Cardiac muscle cell (in vitro differentiated cells and primary cell): ENCODE measurements around the gene EPN2. TPM values are rescaled to one million over a fixed set of nuclear protein-coding genes. Genes with fewer than 3 reads are reported as not detected.

Experiments used
- DNase-seq, 2 donors: peaks; one replicate each; pipeline versions ENCODE4 v3.0.0 to v3.0.0-alpha.2; 2010 to 2017; ENCODE audit warnings: low read depth in 1 of 2, low spot score in 1 of 2
- H3K27ac ChIP-seq: fragments of 200-600 bp; sonication (generic); 2 replicates; pipeline ENCODE4 v1.5.1; 2016
- H3K27me3 ChIP-seq: fragments of 200-600 bp; sonication (generic); 2 replicates; pipeline ENCODE4 v1.6.0; 2016; ENCODE audit warnings: control low read depth
- H3K36me3 ChIP-seq: fragments of 200-600 bp; sonication (generic); 2 replicates; pipeline ENCODE4 v1.5.1; 2016; ENCODE audit warnings: control low read depth
- H3K4me1 ChIP-seq: fragments of 200-600 bp; sonication (generic); 2 replicates; pipeline ENCODE4 v1.8.1; 2017; ENCODE audit warnings: low read depth, mild to moderate bottlenecking, mixed run types
- H3K4me3 ChIP-seq: fragments of 200-600 bp; sonication (generic); 2 replicates; pipeline ENCODE4 v1.5.1; 2016; ENCODE audit warnings: mild to moderate bottlenecking
- H3K9me3 ChIP-seq: fragments of 200-600 bp; sonication (generic); 2 replicates; pipeline ENCODE4 v1.5.1; 2017; ENCODE audit warnings: low read depth, mild to moderate bottlenecking, control low read depth
- CTCF ChIP-seq: IDR thresholded peaks from 2 replicates; pipeline ENCODE4 v1.5.1; 2012; ENCODE audit warnings: low read depth, mild to moderate bottlenecking, low read length
- polyA plus RNA-seq: library from polyadenylated mRNA; unstranded; fragments of >200 nt; fragmentation: Nextera tagmentation; extraction: Ambion mirVana; gene quantifications from 2 replicates; pipeline ENCODE4 v1.2.1, GENCODE V29; 2016
- total RNA-seq: library from RNA; depleted of rRNA; stranded (reverse); fragments of >200 nt; gene quantifications from 2 replicates; pipeline ENCODE4 v1.2.3, GENCODE V29; 2016

EPN2 gene
- total and polyA plus RNA-seq, 2 experiments from 2014 or later: 43.5 to 45.5 TPM

DNA sequence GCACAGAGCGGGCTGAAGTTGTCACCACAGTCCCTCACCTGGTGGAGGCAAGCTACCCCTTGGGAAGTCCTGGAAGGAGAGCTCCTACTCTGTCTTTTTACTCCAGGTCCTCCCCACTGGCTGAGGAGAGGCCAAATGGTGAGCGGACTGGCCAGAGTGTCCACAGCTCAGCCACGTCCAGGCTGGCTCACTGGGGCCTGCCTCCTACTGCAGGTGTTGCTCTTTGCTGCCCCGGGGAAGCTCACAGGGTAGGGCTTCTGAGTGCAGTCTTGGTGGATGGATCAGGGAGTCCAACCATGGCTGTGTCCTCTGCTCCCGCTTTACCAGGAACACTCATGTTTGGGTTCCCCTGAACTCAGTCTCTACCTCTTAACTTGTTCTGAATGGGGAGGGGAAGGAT, 122.7 kb downstream of the EPN2 start:
- Histone ChIP-seq H3K36me3 (no peaks in the 10 kb centered on the region), H3K4me1 (peaks cover 2% of the 10 kb centered on the region), H3K27ac (no peak overlapping the region), H3K4me3 (no peak overlapping the region), H3K9me3 (no peaks in the 10 kb centered on the region), H3K27me3 (no peaks in the 10 kb centered on the region)
- TF ChIP-seq CTCF: no peak
- no peak for DNase-seq

- Histone ChIP-seq H3K36me3 (no peaks in the 10 kb centered on the region), H3K27ac (no peak overlapping the region), H3K4me3 (no peak overlapping the region), H3K4me1 (peaks cover 9% of the 10 kb centered on the region), H3K27me3 (no peaks in the 10 kb centered on the region), H3K9me3 (no peaks in the 10 kb centered on the region)
- no peak for DNase-seq
- no peak for TF ChIP-seq CTCF
Observed at GRCh38 chr17:19360772-19361171, 123.6 kb downstream of the EPN2 start.

DNA sequence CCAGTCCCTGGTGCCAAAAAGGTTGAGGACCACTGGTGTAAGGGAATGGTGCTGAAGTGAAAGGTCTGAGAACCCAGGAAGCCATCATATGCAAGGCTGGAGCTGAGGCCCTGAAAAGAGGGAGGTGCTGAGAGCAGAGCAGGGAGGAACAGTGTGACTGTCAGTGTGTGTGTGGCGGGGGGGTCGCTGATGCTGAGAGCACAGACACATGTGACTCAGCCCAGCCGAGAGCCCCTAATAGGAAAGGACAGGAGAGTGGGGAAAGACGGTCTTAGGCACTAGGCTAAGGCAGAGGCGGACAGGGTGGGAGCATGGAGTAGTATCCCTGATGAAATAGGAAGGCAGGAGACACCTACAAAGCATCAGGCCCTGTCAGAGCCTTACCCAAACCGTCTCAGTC, 124.2 kb downstream of the EPN2 start:
- DNase-seq: no peak
- peaks cover 9% of the 10 kb centered on the region for H3K4me1 ChIP-seq
- H3K36me3 ChIP-seq: no peaks in the 10 kb centered on the region
- no peak overlapping the region for H3K27ac ChIP-seq
- H3K9me3 ChIP-seq: no peaks in the 10 kb centered on the region
- TF ChIP-seq CTCF: no peak
- no peaks in the 10 kb centered on the region for H3K27me3 ChIP-seq
- H3K4me3 ChIP-seq: no peak overlapping the region

DNA sequence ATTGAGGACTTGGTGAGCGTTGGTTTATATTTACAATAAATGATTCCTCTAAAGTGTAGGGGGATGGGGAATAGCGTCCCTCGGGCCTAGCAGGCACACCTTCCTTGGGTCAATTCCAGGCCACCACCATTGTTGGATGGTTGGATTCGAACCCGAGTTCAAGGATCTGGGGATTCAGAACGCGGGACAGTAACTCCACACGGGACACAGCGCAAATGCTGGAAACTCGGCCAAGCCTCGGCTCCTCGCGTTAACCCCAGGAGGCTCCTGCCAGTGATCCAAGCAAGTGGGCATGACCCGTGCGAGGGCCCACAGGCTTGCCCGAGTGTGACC, 124.7 kb downstream of the EPN2 start:
- Histone ChIP-seq H3K4me1 (peaks cover 9% of the 10 kb centered on the region), H3K27ac (peak overlapping the region; percentile 58), H3K9me3 (no peaks in the 10 kb centered on the region), H3K4me3 (peak overlapping the region; percentile 66), H3K27me3 (no peaks in the 10 kb centered on the region), H3K36me3 (no peaks in the 10 kb centered on the region)
- DNase-seq: no peak
- no peak for TF ChIP-seq CTCF

DNA sequence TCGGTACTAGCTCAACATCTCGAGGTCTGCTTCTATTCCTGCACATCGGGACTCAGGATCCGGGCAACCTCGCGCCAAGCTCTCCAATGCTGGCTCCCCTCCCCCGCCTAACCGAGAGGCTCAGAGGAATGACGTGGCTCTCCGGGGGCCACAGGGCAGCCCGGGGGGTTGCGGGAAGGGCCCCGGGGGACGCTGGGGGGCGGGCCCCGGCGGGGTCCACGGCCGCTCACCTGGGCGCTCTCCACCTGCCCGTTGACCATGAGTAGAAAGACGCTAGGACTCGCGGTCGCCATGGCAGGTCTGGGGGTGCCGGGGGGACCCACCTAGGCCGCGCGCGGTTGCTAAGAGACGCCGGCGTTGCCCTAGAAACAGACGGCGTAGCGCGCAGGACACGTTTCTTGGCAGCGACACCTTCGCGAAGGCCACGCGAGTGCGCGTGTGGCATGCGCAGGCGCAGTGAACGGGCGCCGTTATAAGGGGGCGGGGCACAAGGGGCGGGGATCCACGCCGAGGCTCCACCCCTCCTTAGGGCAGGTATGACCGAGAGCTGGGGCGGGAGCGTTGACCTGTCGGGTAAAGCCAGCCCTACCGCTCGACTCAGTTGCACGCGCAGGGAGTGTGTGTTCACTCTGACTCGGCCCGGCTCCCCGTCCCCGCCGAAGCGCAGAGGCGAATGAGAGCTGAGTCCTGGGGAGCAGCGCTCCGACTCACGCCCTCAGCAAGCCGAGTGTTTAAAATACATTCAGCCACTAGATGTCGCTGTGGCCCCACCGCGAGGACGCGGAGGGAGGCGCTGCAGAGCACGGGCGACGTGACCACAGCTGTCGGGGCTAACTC, 125.3 kb downstream of the EPN2 start, which contains the start of gene B9D1:
Gene B9D1 (minus strand): TSS at position 447 of the 837 bp plus-strand sequence. CDS start 154 bp downstream, at position 293.
- no peaks in the 10 kb centered on the region for H3K9me3 ChIP-seq
- peaks cover 9% of the 10 kb centered on the region for H3K4me1 ChIP-seq
- peak; percentile 71 for TF ChIP-seq CTCF
- H3K36me3 ChIP-seq: no peaks in the 10 kb centered on the region
- peak within 1 kb of the TSS; percentile 66 for H3K4me3 ChIP-seq
- H3K27me3 ChIP-seq: no peaks in the 10 kb centered on the region
- H3K27ac ChIP-seq: peak within 1 kb of the TSS; percentile 58
- DNase-seq: peak; percentile 92 to 95
